Measurements from ENCODE around the gene THRSP.

DNA sequence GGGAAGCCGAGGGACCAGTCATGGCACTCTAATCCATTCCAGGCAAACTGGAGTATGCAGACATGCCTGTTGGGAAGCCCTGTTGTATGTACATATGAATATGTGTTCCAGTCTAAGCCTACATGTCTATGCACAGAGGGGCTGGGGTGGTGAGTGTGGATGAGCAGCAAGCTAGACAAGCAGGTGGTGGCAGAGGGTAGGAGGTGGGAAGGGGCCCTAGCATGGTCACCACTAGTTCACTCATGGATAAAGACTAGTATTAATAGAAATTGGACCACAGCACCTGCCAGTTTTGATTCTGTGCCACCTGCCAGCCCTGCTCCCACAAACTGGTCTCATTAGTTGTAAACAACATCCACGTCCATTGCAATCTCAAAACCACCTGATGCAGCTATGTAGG, 1.5 kb downstream of the THRSP start:
- TF ChIP-seq, protein P1, sequence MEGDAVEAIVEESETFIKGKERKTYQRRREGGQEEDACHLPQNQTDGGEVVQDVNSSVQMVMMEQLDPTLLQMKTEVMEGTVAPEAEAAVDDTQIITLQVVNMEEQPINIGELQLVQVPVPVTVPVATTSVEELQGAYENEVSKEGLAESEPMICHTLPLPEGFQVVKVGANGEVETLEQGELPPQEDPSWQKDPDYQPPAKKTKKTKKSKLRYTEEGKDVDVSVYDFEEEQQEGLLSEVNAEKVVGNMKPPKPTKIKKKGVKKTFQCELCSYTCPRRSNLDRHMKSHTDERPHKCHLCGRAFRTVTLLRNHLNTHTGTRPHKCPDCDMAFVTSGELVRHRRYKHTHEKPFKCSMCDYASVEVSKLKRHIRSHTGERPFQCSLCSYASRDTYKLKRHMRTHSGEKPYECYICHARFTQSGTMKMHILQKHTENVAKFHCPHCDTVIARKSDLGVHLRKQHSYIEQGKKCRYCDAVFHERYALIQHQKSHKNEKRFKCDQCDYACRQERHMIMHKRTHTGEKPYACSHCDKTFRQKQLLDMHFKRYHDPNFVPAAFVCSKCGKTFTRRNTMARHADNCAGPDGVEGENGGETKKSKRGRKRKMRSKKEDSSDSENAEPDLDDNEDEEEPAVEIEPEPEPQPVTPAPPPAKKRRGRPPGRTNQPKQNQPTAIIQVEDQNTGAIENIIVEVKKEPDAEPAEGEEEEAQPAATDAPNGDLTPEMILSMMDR (optimal IDR thresholded peaks at IDR 0.05 in 1 of 3, IDR thresholded peaks at IDR 0.05 in 1 of 3, conservative IDR thresholded peaks at IDR 0.05 in 1 of 3; ENCODE audit: extremely low read depth in 1 of 3, insufficient read depth in 2 of 3, low read length in 3 of 3): no peak
- TF ChIP-seq EZH2 (IDR thresholded peaks at IDR 0.05; ENCODE audit: low read length): no peak
